SK-N-SH (cell line): ENCODE measurements around the gene GLA. TPM values are rescaled to one million over a fixed set of nuclear protein-coding genes. Genes with fewer than 3 reads are reported as not detected.

Experiments used
- CTCF ChIA-PET: fragments of 300-600, 350-600 bp; formaldehyde crosslinking; extraction: SDS; loops from one replicate; lab custom pipeline; 2021; lab: Yijun Ruan, JAX
- POLR2A ChIA-PET: fragments of 350-600 bp; sonication (Branson Sonifier 250); formaldehyde crosslinking; extraction: SDS; loops from one replicate; lab custom pipeline; 2020; ENCODE audit warnings: antibody characterized with exemption, inconsistent platforms; lab: Yijun Ruan, JAX
- DNase-seq: peaks from one replicate; pipeline ENCODE4 v3.0.0; 2012
- H2AFZ ChIP-seq: fragments of 200-600 bp; sonication (generic); 2 replicates; pipeline ENCODE4 v1.8.1; 2016; ENCODE audit warnings: antibody characterized with exemption, mild to moderate bottlenecking, low read depth
- H3F3A ChIP-seq: fragments of 200-600 bp; sonication (generic); replicated peaks from 2 replicates; pipeline ENCODE3; 2016; ENCODE audit warnings: antibody characterized with exemption, mild to moderate bottlenecking; ENCODE audit not compliant: insufficient read depth
- H3K27ac ChIP-seq, 2 experiments: fragments of 200-500 bp in 1 of 2; fragments of 200-600 bp in 1 of 2; sonication (Bioruptor generic) in 1 of 2; sonication (generic), shearing (Covaris generic) in 1 of 2; 2 replicates each; pipeline versions ENCODE4 v1.5.1 to v1.6.1; 2014 to 2016; ENCODE audit warnings: low read depth in 2 of 2, inconsistent platforms in 1 of 2, low read length in 1 of 2, mild to moderate bottlenecking in 1 of 2, mixed read lengths in 1 of 2
- H3K27me3 ChIP-seq: fragments of 200-600 bp; sonication (generic), shearing (Covaris generic); 2 replicates; pipeline ENCODE4 v1.6.1; 2016; ENCODE audit warnings: mixed run types; ENCODE audit not compliant: insufficient read depth
- H3K36me3 ChIP-seq, 2 experiments: fragments of 200-500 bp in 1 of 2; fragments of 200-600 bp in 1 of 2; sonication (Bioruptor generic) in 1 of 2; sonication (generic) in 1 of 2; replicated peaks in 1 of 2; 2 replicates each; pipeline versions ENCODE3 to v1.5.1; 2014 to 2016; ENCODE audit warnings: low read length in 1 of 2, mild to moderate bottlenecking in 1 of 2; ENCODE audit not compliant: insufficient read depth in 2 of 2, control insufficient read depth in 1 of 2
- H3K4me1 ChIP-seq, 2 experiments: fragments of 200-500 bp in 1 of 2; fragments of 200-600 bp in 1 of 2; sonication (Bioruptor generic) in 1 of 2; sonication (generic), shearing (Covaris generic) in 1 of 2; 2 replicates each; pipeline versions ENCODE4 v1.5.1 to v1.6.1; 2014 to 2016; ENCODE audit warnings: low read depth in 1 of 2, low read length in 1 of 2, mixed run types in 1 of 2; ENCODE audit not compliant: insufficient read depth in 2 of 2, control insufficient read depth in 1 of 2
- H3K4me2 ChIP-seq: fragments of 200-600 bp; sonication (generic), shearing (Covaris generic); 2 replicates; pipeline ENCODE4 v1.6.1; 2017; ENCODE audit warnings: mixed run types
- H3K4me3 ChIP-seq, 2 experiments: fragments of 200-500 bp in 1 of 2; fragments of 200-600 bp in 1 of 2; sonication (Bioruptor generic) in 1 of 2; sonication (generic), shearing (Covaris generic) in 1 of 2; 2 replicates each; pipeline versions ENCODE4 v1.5.1 to v1.8.1; 2014 to 2016; ENCODE audit warnings: low read depth in 2 of 2, inconsistent platforms in 1 of 2, low read length in 1 of 2, mild to moderate bottlenecking in 1 of 2, mixed read lengths in 1 of 2, moderate library complexity in 1 of 2
- H3K79me2 ChIP-seq: fragments of 200-600 bp; sonication (generic); 2 replicates; pipeline ENCODE4 v1.8.1; 2017; ENCODE audit warnings: mild to moderate bottlenecking; ENCODE audit not compliant: insufficient read depth
- H3K9ac ChIP-seq: fragments of 200-600 bp; sonication (generic); 2 replicates; pipeline ENCODE4 v1.6.1; 2017; ENCODE audit warnings: mixed run types
- H3K9me2 ChIP-seq: fragments of 200-600 bp; sonication (generic); 2 replicates; pipeline ENCODE4 v1.6.1; 2017; ENCODE audit warnings: mixed run types
- H3K9me3 ChIP-seq: fragments of 200-600 bp; sonication (generic); 2 replicates; pipeline ENCODE4 v1.6.1; 2017; ENCODE audit warnings: mixed run types, mild to moderate bottlenecking, moderate library complexity
- H4K20me1 ChIP-seq: fragments of 200-600 bp; sonication (generic); 2 replicates; pipeline ENCODE4 v1.6.1; 2017; ENCODE audit warnings: mild to moderate bottlenecking, mixed run types; ENCODE audit not compliant: insufficient read depth
- CTCF ChIP-seq: fragments of 200-600 bp; sonication (generic); IDR thresholded peaks from 2 replicates; pipeline ENCODE4 v1.6.1; 2017; ENCODE audit warnings: antibody characterized with exemption, mild to moderate bottlenecking, moderate library complexity
- EZH2phosphoT487 ChIP-seq: fragments of 200-600 bp; sonication (generic); IDR thresholded peaks from 2 replicates; pipeline ENCODE4 v1.6.1; 2017; ENCODE audit warnings: low read depth, mixed run types, mild to moderate bottlenecking, antibody characterized with exemption, moderate library complexity, borderline replicate concordance
- FOSL2 ChIP-seq: IDR thresholded peaks from 2 replicates; pipeline ENCODE4 v1.4.0; 2012; ENCODE audit warnings: low read depth, mild to moderate bottlenecking, moderate library complexity, borderline replicate concordance
- JUND ChIP-seq: IDR thresholded peaks from 2 replicates; pipeline ENCODE4 v1.4.0; 2012
- MEF2A ChIP-seq: IDR thresholded peaks from 2 replicates; pipeline ENCODE4 v1.4.0; 2012; ENCODE audit warnings: low read depth, borderline replicate concordance
- NFIC ChIP-seq: IDR thresholded peaks from 2 replicates; pipeline ENCODE4 v1.4.0; 2012; ENCODE audit warnings: borderline replicate concordance
- NRF1 ChIP-seq: IDR thresholded peaks from 2 replicates; pipeline ENCODE4 v1.6.1; 2012; ENCODE audit warnings: low read depth, mild to moderate bottlenecking, low read length
- POLR2AphosphoS5 ChIP-seq: IDR thresholded peaks from 2 replicates; pipeline ENCODE4 v1.6.1; 2012; ENCODE audit warnings: low read depth, low read length
- RAD21 ChIP-seq: IDR thresholded peaks from 2 replicates; pipeline ENCODE4 v1.6.1; 2012; ENCODE audit warnings: mild to moderate bottlenecking, low read length
- RFX5 ChIP-seq: IDR thresholded peaks from 2 replicates; pipeline ENCODE4 v1.6.1; 2012; ENCODE audit warnings: mild to moderate bottlenecking, improper control_type of control experiment, low read length
- RXRA ChIP-seq: IDR thresholded peaks from 2 replicates; pipeline ENCODE4 v1.4.0; 2012; ENCODE audit warnings: low read depth, mild to moderate bottlenecking, borderline replicate concordance
- SMC3 ChIP-seq: IDR thresholded peaks from 2 replicates; pipeline ENCODE4 v1.6.1; 2012; ENCODE audit warnings: low read depth, low read length, improper control_type of control experiment
- USF1 ChIP-seq: IDR thresholded peaks from 2 replicates; pipeline ENCODE4 v1.4.0; 2012; ENCODE audit warnings: low read depth, borderline replicate concordance
- USF2 ChIP-seq: fragments of 150-350 bp; IDR thresholded peaks from 2 replicates; pipeline ENCODE4 v1.6.1; 2017; ENCODE audit warnings: antibody characterized with exemption, low read length, low read depth, borderline replicate concordance
- YY1 ChIP-seq: IDR thresholded peaks from 2 replicates; pipeline ENCODE4 v1.4.0; 2012; ENCODE audit warnings: low read depth, mild to moderate bottlenecking
- WGBS: methylation state at CpG from one replicate; pipeline ENCODE4 v1.1.6; 2017; ENCODE audit warnings: low lambda C conversion rate; 5-methylcytosine and 5-hydroxymethylcytosine counted together
- polyA plus RNA-seq, 3 experiments: library from polyadenylated mRNA; depleted of rRNA; stranded (reverse); fragments of >200 nt; gene quantifications; 2 replicates each; pipeline ENCODE4 v1.2.3, GENCODE V29; 2012

Gene GLA
- polyA plus RNA-seq, 1 of the 3 experiments (the other 2 are of a cell fraction): 20.4 TPM

- Histone ChIP-seq H4K20me1 (peaks cover 5% of the 10 kb centered on the region), H3K36me3 (peaks cover 35 to 37% of the 10 kb centered on the region in 2 experiments), H3K27ac (peak overlapping the region in 1 of 2 experiments; percentile 23; a peak in 1 of 4 replicates), H3K9me2 (no peaks in the 10 kb centered on the region), H3K79me2 (peaks cover 22% of the 10 kb centered on the region; the same call in 1 of the 2 replicates), H3K27me3 (no peaks in the 10 kb centered on the region), H3K9me3 (no peaks in the 10 kb centered on the region), H3K4me2 (peak overlapping the region; percentile 77; the same call in 1 of the 2 replicates), H3K4me3 (no peak overlapping the region; a peak in 1 of 4 replicates), H3K4me1 (peaks cover 8 to 10% of the 10 kb centered on the region in 2 experiments; a peak in 3 of 4 replicates), H2AFZ (no peak overlapping the region), H3F3A (peaks cover 39% of the 10 kb centered on the region), H3K9ac (no peak overlapping the region)
- DNase-seq: no peak
- CTCF ChIA-PET: no interaction called here
- TF ChIP-seq RXRA (no peak), POLR2AphosphoS5 (peak; percentile 2; the same call in 1 of the 2 replicates)
- 92% methylated on average over 11 of the region's 11 CpGs for WGBS
- POLR2A ChIA-PET: no interaction called here
Measured at GRCh38 chrX:101393530-101394305, 14.0 kb downstream of the GLA start.

- 37% methylated on average over 6 of the region's 6 CpGs for WGBS
Measured at GRCh38 chrX:101391831-101392230, 15.9 kb downstream of the GLA start.

More at GRCh38 chrX:101391831-101392230, 15.9 kb downstream of the GLA start:
- Histone ChIP-seq H3K9me3 (no peaks in the 10 kb centered on the region), H4K20me1 (peaks cover 5% of the 10 kb centered on the region), H3K27ac (peak overlapping the region; percentile 65 to 85; a peak in 3 of 4 replicates), H3K4me1 (peaks cover 8 to 10% of the 10 kb centered on the region in 2 experiments; a peak in 3 of 4 replicates), H3K9ac (peak overlapping the region; percentile 87), H3K79me2 (peaks cover 22% of the 10 kb centered on the region; the same call in 1 of the 2 replicates), H3K9me2 (no peaks in the 10 kb centered on the region), H3K36me3 (peaks cover 35 to 37% of the 10 kb centered on the region in 2 experiments), H3K27me3 (peaks cover 2% of the 10 kb centered on the region; the same call in 1 of the 2 replicates), H3K4me2 (peak overlapping the region; percentile 77), H3F3A (peaks cover 32% of the 10 kb centered on the region), H3K4me3 (peak overlapping the region; percentile 70 to 78), H2AFZ (no peak overlapping the region)
- ChIA-PET POLR2A (interaction anchor here (1.5 to 2.1 kb wide), 4 partner anchors 14 to 27 kb away, joined by 10 to 15 read pairs (median 10); partner anchors contain the start of genes GLA and HNRNPH2), CTCF (no interaction called here)
- DNase-seq: no peak
- TF ChIP-seq POLR2AphosphoS5 (no peak), RAD21 (no peak), YY1 (no peak), NRF1 (no peak), USF1 (no peak), MEF2A (no peak), FOSL2 (no peak), EZH2phosphoT487 (no peak), SMC3 (no peak), NFIC (no peak), CTCF (no peak), USF2 (no peak), JUND (no peak), RFX5 (no peak)
